Trophoblast cell (in vitro differentiated cells and primary cell): ENCODE results near the gene ZNF827.

Experiments used
- DNase-seq, 2 donors: peaks; one replicate each; pipeline ENCODE4 v3.0.0-alpha.2; 2016
- H2AFZ ChIP-seq: 2 replicates; pipeline ENCODE4 v1.6.1; 2013; ENCODE audit warnings: low read length, moderate library complexity, mild to moderate bottlenecking; ENCODE audit not compliant: insufficient read depth, poor library complexity
- H2AK5ac ChIP-seq: 2 replicates; pipeline ENCODE4 v1.6.1; 2013; ENCODE audit warnings: mild to moderate bottlenecking, low read length
- H2BK120ac ChIP-seq: 2 replicates; pipeline ENCODE4 v1.6.1; 2013; ENCODE audit warnings: low read length, mild to moderate bottlenecking, moderate library complexity; ENCODE audit not compliant: insufficient read depth, poor library complexity
- H2BK12ac ChIP-seq: 2 replicates; pipeline ENCODE4 v1.6.1; 2013; ENCODE audit warnings: mild to moderate bottlenecking, low read length, moderate library complexity
- H2BK5ac ChIP-seq: 2 replicates; pipeline ENCODE4 v1.6.1; 2013; ENCODE audit warnings: low read length, low read depth, moderate library complexity, mild to moderate bottlenecking; ENCODE audit not compliant: poor library complexity
- H3K14ac ChIP-seq: 2 replicates; pipeline ENCODE4 v1.6.1; 2013; ENCODE audit warnings: mild to moderate bottlenecking, low read length
- H3K18ac ChIP-seq: 2 replicates; pipeline ENCODE4 v1.6.1; 2013; ENCODE audit warnings: mild to moderate bottlenecking, low read length
- H3K23ac ChIP-seq: 2 replicates; pipeline ENCODE4 v1.6.1; 2013; ENCODE audit warnings: low read length
- H3K27ac ChIP-seq: 2 replicates; pipeline ENCODE4 v1.5.1; 2013; ENCODE audit warnings: low read depth, mild to moderate bottlenecking, inconsistent platforms, low read length, moderate library complexity
- H3K27me3 ChIP-seq: 2 replicates; pipeline ENCODE4 v1.6.1; 2013; ENCODE audit warnings: inconsistent platforms, mild to moderate bottlenecking, low read length, moderate library complexity; ENCODE audit not compliant: insufficient read depth
- H3K36me3 ChIP-seq, 2 experiments: 1 replicate in 1 of 2; 2 replicates in 1 of 2; pipeline ENCODE4 v1.6.1; 2013; ENCODE audit warnings: low read length in 2 of 2, mild to moderate bottlenecking in 2 of 2, moderate library complexity in 1 of 2; ENCODE audit not compliant: insufficient read depth in 2 of 2, control insufficient read depth in 1 of 2
- H3K4ac ChIP-seq: 2 replicates; pipeline ENCODE4 v1.6.1; 2013; ENCODE audit warnings: low read depth, mild to moderate bottlenecking, low read length, moderate library complexity
- H3K4me1 ChIP-seq, 2 experiments: 1 replicate in 1 of 2; 2 replicates in 1 of 2; pipeline ENCODE4 v1.6.1; 2013; ENCODE audit warnings: low read length in 2 of 2, mild to moderate bottlenecking in 2 of 2, moderate library complexity in 1 of 2; ENCODE audit not compliant: insufficient read depth in 2 of 2, control insufficient read depth in 1 of 2
- H3K4me2 ChIP-seq: 2 replicates; pipeline ENCODE4 v1.6.1; 2013; ENCODE audit warnings: inconsistent platforms, mild to moderate bottlenecking, low read length, moderate library complexity
- H3K4me3 ChIP-seq: 2 replicates; pipeline ENCODE4 v1.5.1; 2013; ENCODE audit warnings: mild to moderate bottlenecking, low read depth, low read length, inconsistent platforms
- H3K79me1 ChIP-seq: one replicate; pipeline ENCODE4 v1.6.1; 2013; ENCODE audit warnings: low read length
- H3K79me2 ChIP-seq: 2 replicates; pipeline ENCODE4 v1.6.1; 2013; ENCODE audit warnings: low read length, mild to moderate bottlenecking; ENCODE audit not compliant: control insufficient read depth, insufficient read depth, poor library complexity
- H3K9ac ChIP-seq: 2 replicates; pipeline ENCODE4 v1.6.1; 2013; ENCODE audit warnings: mild to moderate bottlenecking, low read length
- H3K9me3 ChIP-seq: 2 replicates; pipeline ENCODE4 v1.6.1; 2013; ENCODE audit warnings: low read depth, mild to moderate bottlenecking, control low read depth, inconsistent platforms, low read length; ENCODE audit not compliant: insufficient read depth
- H4K12ac ChIP-seq: 2 replicates; pipeline ENCODE4 v1.6.1; 2013; ENCODE audit warnings: low read depth, mild to moderate bottlenecking, low read length, moderate library complexity
- H4K8ac ChIP-seq: 2 replicates; pipeline ENCODE4 v1.6.1; 2013; ENCODE audit warnings: low read depth, mild to moderate bottlenecking, low read length, moderate library complexity
- H4K91ac ChIP-seq: one replicate; pipeline ENCODE4 v1.6.1; 2013; ENCODE audit warnings: low read depth, mild to moderate bottlenecking, low read length, moderate library complexity
- WGBS: extraction: QIAGEN DNeasy Blood & Tissue Kit; methylation state at CpG from one replicate; pipeline ENCODE4 v1.1.7; 2013; ENCODE audit warnings: missing lambda C conversion rate; ENCODE audit not compliant: insufficient read length, insufficient coverage; ENCODE audit errors: extremely low coverage; 5-methylcytosine and 5-hydroxymethylcytosine counted together

The ZNF827 gene

GRCh38 chr4:145936142-145936996, 2.3 kb downstream of the ZNF827 start:
- Histone ChIP-seq H3K79me1 (peaks cover 26% of the 10 kb centered on the region), H3K9ac (peak overlapping the region; percentile 87), H3K4me3 (peak overlapping the region; percentile 96), H2BK120ac (peak overlapping the region; percentile 45), H3K18ac (peak overlapping the region; percentile 15), H3K9me3 (no peaks in the 10 kb centered on the region), H2AK5ac (no peak overlapping the region), H2BK12ac (peak overlapping the region; percentile 2), H2AFZ (peak overlapping the region; percentile 20), H2BK5ac (peak overlapping the region; percentile 60), H4K12ac (peak overlapping the region; percentile 34), H3K4ac (peak overlapping the region; percentile 49), H3K27ac (peak overlapping the region; percentile 99), H3K14ac (peak overlapping the region; percentile 33), H3K36me3 (no peaks in the 10 kb centered on the region), H3K4me2 (peak overlapping the region; percentile 86), H3K79me2 (peaks cover 18% of the 10 kb centered on the region), H3K27me3 (no peaks in the 10 kb centered on the region), H4K8ac (peak overlapping the region; percentile 39), H4K91ac (peak overlapping the region; percentile 62), H3K23ac (no peak overlapping the region), H3K4me1 (peaks cover 0 to 3% of the 10 kb centered on the region in 2 experiments)
- DNase-seq: peak; percentile 33 to 45
- WGBS: no CpG with 5 or more reads among the region's 70 CpGs

GRCh38 chr4:145935253-145936141, 3.1 kb downstream of the ZNF827 start:
- Histone ChIP-seq H2AK5ac (no peak overlapping the region), H3K4me2 (peak overlapping the region; percentile 86), H3K14ac (peak overlapping the region; percentile 1), H3K23ac (no peak overlapping the region), H4K8ac (peak overlapping the region; percentile 39), H3K18ac (no peak overlapping the region), H2AFZ (no peak overlapping the region), H3K79me2 (peaks cover 18% of the 10 kb centered on the region), H3K4me1 (peaks cover 0 to 3% of the 10 kb centered on the region in 2 experiments), H3K27me3 (no peaks in the 10 kb centered on the region), H2BK12ac (no peak overlapping the region), H3K9me3 (no peaks in the 10 kb centered on the region), H3K79me1 (peaks cover 26% of the 10 kb centered on the region), H3K36me3 (no peaks in the 10 kb centered on the region), H2BK5ac (no peak overlapping the region), H3K27ac (peak overlapping the region; percentile 99), H3K4ac (peak overlapping the region; percentile 87), H4K12ac (no peak overlapping the region), H3K4me3 (peak overlapping the region; percentile 96), H2BK120ac (peak overlapping the region; percentile 45), H4K91ac (peak overlapping the region; percentile 39), H3K9ac (peak overlapping the region; percentile 84)
- DNase-seq: no peak
- no CpG with 5 or more reads among the region's 18 CpGs for WGBS

- Histone ChIP-seq H3K14ac (no peak overlapping the region), H3K23ac (no peak overlapping the region), H3K18ac (no peak overlapping the region), H3K4me1 (peaks cover 0 to 3% of the 10 kb centered on the region in 2 experiments), H2AK5ac (no peak overlapping the region), H4K91ac (no peak overlapping the region), H2BK120ac (no peak overlapping the region), H3K4me3 (no peak overlapping the region), H2BK5ac (no peak overlapping the region), H3K79me1 (peaks cover 26% of the 10 kb centered on the region), H3K36me3 (no peaks in the 10 kb centered on the region), H4K12ac (no peak overlapping the region), H2BK12ac (no peak overlapping the region), H4K8ac (no peak overlapping the region), H2AFZ (no peak overlapping the region), H3K4me2 (no peak overlapping the region), H3K4ac (peak overlapping the region; percentile 58), H3K9me3 (no peaks in the 10 kb centered on the region), H3K27ac (no peak overlapping the region), H3K9ac (no peak overlapping the region), H3K79me2 (peaks cover 18% of the 10 kb centered on the region), H3K27me3 (no peaks in the 10 kb centered on the region)
- WGBS: no CpG with 5 or more reads among the region's 3 CpGs
- DNase-seq: no peak
Observed at GRCh38 chr4:145934434-145935047, 4.1 kb downstream of the ZNF827 start.

- no peak for DNase-seq
- no peak overlapping the region for H4K91ac ChIP-seq
- no peak overlapping the region for H2BK12ac ChIP-seq
- peaks cover 14% of the 10 kb centered on the region for H3K79me2 ChIP-seq
- H3K9ac ChIP-seq: no peak overlapping the region
- H3K18ac ChIP-seq: no peak overlapping the region
- H3K23ac ChIP-seq: no peak overlapping the region
- no peak overlapping the region for H3K4me2 ChIP-seq
- H3K4ac ChIP-seq: no peak overlapping the region
- no peak overlapping the region for H3K14ac ChIP-seq
- no peak overlapping the region for H3K4me3 ChIP-seq
- no peak overlapping the region for H4K8ac ChIP-seq
- H3K36me3 ChIP-seq: no peaks in the 10 kb centered on the region
- H2AK5ac ChIP-seq: no peak overlapping the region
- H3K79me1 ChIP-seq: peaks cover 20% of the 10 kb centered on the region
- WGBS: no CpG with 5 or more reads among the region's 2 CpGs
- no peaks in the 10 kb centered on the region for H3K27me3 ChIP-seq
- no peak overlapping the region for H2BK120ac ChIP-seq
- H3K27ac ChIP-seq: no peak overlapping the region
- no peak overlapping the region for H2BK5ac ChIP-seq
- H2AFZ ChIP-seq: no peak overlapping the region
- H3K4me1 ChIP-seq: peaks cover 0 to 3% of the 10 kb centered on the region in 2 experiments
- no peaks in the 10 kb centered on the region for H3K9me3 ChIP-seq
- no peak overlapping the region for H4K12ac ChIP-seq
Observed at GRCh38 chr4:145933134-145933533, 5.5 kb downstream of the ZNF827 start.
